Gastrocnemius medialis (tissue), 4 donors: ENCODE measurements around the gene PARD3B.

Experiments
- CTCF ChIP-seq, 5 experiments: fragments of 450-650 bp in 3 of 5; fragments of 200-600 bp in 2 of 5; sonication (generic) in 2 of 5; IDR thresholded peaks in 4 of 5; conservative IDR thresholded peaks in 1 of 5; 1 replicate in 4 of 5; 2 replicates in 1 of 5; pipeline ENCODE4 v1.5.1; 2016 to 2019; ENCODE audit warnings: antibody characterized with exemption in 5 of 5, mild to moderate bottlenecking in 3 of 5, moderate library complexity in 3 of 5
- POLR2A ChIP-seq, 2 donors: fragments of 450-650 bp; IDR thresholded peaks; one replicate each; pipeline ENCODE4 v1.6.1; 2017; ENCODE audit warnings: antibody characterized with exemption in 2 of 2, mild to moderate bottlenecking in 2 of 2, moderate library complexity in 2 of 2

- TF ChIP-seq POLR2A (IDR thresholded peaks at IDR 0.05) (no peak), CTCF (IDR thresholded peaks at IDR 0.05 in 4 of 5, conservative IDR thresholded peaks at IDR 0.05 in 1 of 5) (no peak)
These were observed 930.1 kb downstream of the PARD3B start for GRCh38 chr2:205475416-205475768.
